K562 (cell line): ENCODE data around the gene HUNK. TPM values are rescaled to one million over a fixed set of nuclear protein-coding genes. Genes with fewer than 3 reads are reported as not detected.
A peak's percentile ranks its signal among the peaks of the same experiment; 100 is the strongest.

Source experiments
- ATAC-seq: fragments of 200-7000 bp; cut with Tn5 transposase; 3 replicates; pipeline ENCODE4 v1.9.1; 2020; ENCODE audit warnings: moderate library complexity
- BruUV-seq: library from RNA; stranded (reverse); fragments of 400-500 nt; replicated peaks from 2 replicates; lab custom pipeline; 2021; lab: Mats Ljungman, UMichigan
- CTCF ChIA-PET: fragments of 300-600 bp; formaldehyde crosslinking; extraction: SDS; loops from one replicate; lab custom pipeline; 2021; ENCODE audit warnings: low intra/inter-chr PET ratio; lab: Yijun Ruan, JAX
- POLR2A ChIA-PET: fragments of 300-600, 350-650 bp; sonication (Branson Sonifier 250); formaldehyde crosslinking; extraction: SDS; loops from one replicate; lab custom pipeline; 2021; ENCODE audit warnings: antibody characterized with exemption, inconsistent platforms; lab: Yijun Ruan, JAX
- DNase-seq, 4 experiments: peaks; one replicate each; pipeline versions ENCODE4 v3.0.0 to v3.0.0-alpha.2; 2011 to 2018; ENCODE audit warnings: low spot score in 3 of 4, mixed read lengths in 3 of 4; ENCODE audit errors: extremely low read depth in 1 of 4
- FAIRE-seq: peaks from 2 replicates; lab custom pipeline; 2011; peaks lifted over from hg19 to GRCh38; lab: Jason Lieb, UNC
- H2AFZ ChIP-seq: 2 replicates; pipeline ENCODE4 v1.6.0; 2011; ENCODE audit warnings: low read depth, low read length, control low read depth, inconsistent platforms
- H3K27ac ChIP-seq: fragments of 200-600 bp; 3 replicates; pipeline ENCODE4 v1.8.0; 2011; ENCODE audit warnings: low read depth, mild to moderate bottlenecking, control low read depth, inconsistent platforms, low read length, moderate library complexity, mixed read lengths; ENCODE audit errors: extremely low read depth
- H3K27me3 ChIP-seq, 2 experiments: fragments of 300-600 bp in 1 of 2; 2 replicates in 1 of 2; 3 replicates in 1 of 2; pipeline versions ENCODE4 v1.6.0 to v1.8.0; 2011; ENCODE audit warnings: inconsistent platforms in 2 of 2, low read length in 2 of 2, mild to moderate bottlenecking in 1 of 2, mixed read lengths in 1 of 2, moderate library complexity in 1 of 2; ENCODE audit not compliant: control insufficient read depth in 2 of 2, insufficient read depth in 2 of 2
- H3K36me3 ChIP-seq: fragments of 300-600 bp; 3 replicates; pipeline ENCODE4 v1.8.0; 2011; ENCODE audit warnings: mild to moderate bottlenecking, low read length, inconsistent platforms; ENCODE audit not compliant: control insufficient read depth, insufficient read depth
- H3K4me1 ChIP-seq, 2 experiments: fragments of 200-600 bp in 1 of 2; replicated peaks in 1 of 2; 2 replicates in 1 of 2; 3 replicates in 1 of 2; pipeline versions ENCODE4 v1.5.1 to v1.8.0; 2011; ENCODE audit warnings: inconsistent platforms in 2 of 2, low read length in 2 of 2, mild to moderate bottlenecking in 1 of 2, mixed read lengths in 1 of 2, moderate library complexity in 1 of 2; ENCODE audit not compliant: control insufficient read depth in 2 of 2, insufficient read depth in 2 of 2
- H3K4me2 ChIP-seq: 2 replicates; pipeline ENCODE4 v1.6.1; 2011; ENCODE audit warnings: low read length, control low read depth, inconsistent platforms, mixed read lengths; ENCODE audit not compliant: insufficient read depth
- H3K4me3 ChIP-seq: fragments of 200-600 bp; sonication (generic), shearing (Covaris generic); 2 replicates; pipeline ENCODE4 v1.5.1; 2016; ENCODE audit warnings: control low read depth, inconsistent platforms
- H3K79me2 ChIP-seq: fragments of 200-600 bp; 3 replicates; pipeline ENCODE4 v1.8.0; 2011; ENCODE audit warnings: low read length, inconsistent platforms; ENCODE audit not compliant: control insufficient read depth, insufficient read depth
- H3K9ac ChIP-seq, 2 experiments: 2 replicates each; pipeline versions ENCODE4 v1.6.0 to v1.6.1; 2011; ENCODE audit warnings: low read depth in 2 of 2, low read length in 2 of 2, control low read depth in 1 of 2, inconsistent platforms in 1 of 2, mild to moderate bottlenecking in 1 of 2, mixed read lengths in 1 of 2; ENCODE audit not compliant: insufficient read depth in 1 of 2
- H3K9me1 ChIP-seq: one replicate; pipeline ENCODE4 v1.6.0; 2011; ENCODE audit warnings: inconsistent platforms, mild to moderate bottlenecking, low read length, moderate library complexity; ENCODE audit not compliant: control insufficient read depth, insufficient read depth
- H3K9me3 ChIP-seq: replicated peaks from 2 replicates; pipeline ENCODE4 v1.5.1; 2011; ENCODE audit warnings: low read depth, low read length, inconsistent platforms; ENCODE audit not compliant: control insufficient read depth, insufficient read depth
- H4K20me1 ChIP-seq: replicated peaks from 2 replicates; pipeline ENCODE4 v1.6.1; 2011; ENCODE audit warnings: low read length, inconsistent platforms, mixed read lengths; ENCODE audit not compliant: control insufficient read depth, insufficient read depth
- ELF1 ChIP-seq: fragments of 200-800 bp; sonication (Bioruptor generic); IDR thresholded peaks from 2 replicates; pipeline ENCODE4 v1.6.1; 2016; ENCODE audit warnings: missing genetic modification characterization, missing compliant biosample characterization
- KDM1A ChIP-seq, 2 experiments: fragments of 450-650 bp; IDR thresholded peaks; 2 replicates each; pipeline ENCODE4 v1.6.1; 2016; ENCODE audit warnings: mild to moderate bottlenecking in 2 of 2
- WGBS: fragments of 100-300 bp; shearing (Covaris generic); methylation state at CpG from one replicate; pipeline ENCODE4 v1.1.6; 2016; ENCODE audit warnings: low coverage, mixed read lengths; ENCODE audit not compliant: insufficient coverage; ENCODE audit errors: missing lambda C conversion rate; 5-methylcytosine and 5-hydroxymethylcytosine counted together
- in situ Hi-C: fragments of 300-500 bp; cut with MboI; formaldehyde crosslinking; loops from 4 replicates; pipeline ENCODE4 v1.15.0; 2018; ENCODE audit warnings: inconsistent platforms, mixed read lengths
- intact Hi-C: fragments of 100-400 bp; cut with micrococcal nuclease; formaldehyde crosslinking; loops from 2 replicates; pipeline ENCODE4 v1.14.2; 2022
- polyA plus RNA-seq, 8 experiments: library from polyadenylated mRNA; depleted of rRNA in 4 of 8; stranded (reverse) in 5 of 8; unstranded in 3 of 8; fragments of >200 nt; fragmentation: Nextera tagmentation in 2 of 8; fragmentation: Illumina TruSeq in 1 of 8; extraction: Ambion mirVana in 2 of 8; extraction: Trizol in 1 of 8; gene quantifications; 2 replicates each; pipeline versions ENCODE4 v1.2.1 to v1.2.3, GENCODE V29; 2011 to 2014; ENCODE audit warnings: inconsistent platforms in 1 of 8, missing spikeins in 1 of 8
- total RNA-seq, 7 experiments: library from RNA; depleted of rRNA in 6 of 7; stranded (reverse); fragments of >200 nt in 6 of 7; fragmentation: Illumina TruSeq in 2 of 7; extraction: Trizol in 2 of 7; gene quantifications; 2 replicates each; pipeline versions ENCODE4 v1.2.1 to v1.2.3, GENCODE V29; 2011 to 2021; ENCODE audit warnings: low replicate concordance in 1 of 7
- TF ChIP-seq, protein P1 (sequence below): sonication (generic); formaldehyde crosslinking; IDR thresholded peaks from 2 replicates; pipeline ENCODE4 v1.9.0; 2022; ENCODE audit warnings: mild to moderate bottlenecking, missing genetic modification reagents
- TF ChIP-seq, protein P2 (sequence below): sonication (generic); formaldehyde crosslinking; IDR thresholded peaks from 2 replicates; pipeline ENCODE4 v1.8.0; 2022; ENCODE audit warnings: missing genetic modification reagents, mild to moderate bottlenecking, borderline replicate concordance

HUNK gene
- total and polyA plus RNA-seq, 9 of the 15 experiments (the other 6 are each of a cell fraction or from before 2014, with no cell fraction given), result not detected

GRCh38 chr21:32043458-32043857 is 170.6 kb downstream of the HUNK start:
- H3K36me3 ChIP-seq, result no peaks in the 10 kb centered on the region
- in situ Hi-C loops, result no loop called here
- ChIA-PET CTCF (no interaction called here), POLR2A (no interaction called here)
- no peaks in the 10 kb centered on the region for H3K9me1 ChIP-seq
- FAIRE-seq (no peak), ATAC-seq (no peak), DNase-seq (no peak)
- TF ChIP-seq, protein P1, sequence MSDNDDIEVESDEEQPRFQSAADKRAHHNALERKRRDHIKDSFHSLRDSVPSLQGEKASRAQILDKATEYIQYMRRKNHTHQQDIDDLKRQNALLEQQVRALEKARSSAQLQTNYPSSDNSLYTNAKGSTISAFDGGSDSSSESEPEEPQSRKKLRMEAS (CRISPR knock-in tag), result peak; percentile 48
- peak in 1 of 2 experiments; percentile 42; a peak in 1 of 4 replicates for TF ChIP-seq KDM1A (IDR thresholded peaks at IDR 0.05)
- no peak for TF ChIP-seq ELF1 (tag)
- H3K4me3 ChIP-seq, result no peak overlapping the region
- no peaks in the 10 kb centered on the region; the same call in 1 of the 2 replicates for H3K9me3 ChIP-seq
- no peak overlapping the region for H3K4me2 ChIP-seq
- 2% methylated on average over 10 of the region's 10 CpGs for WGBS
- no peak overlapping the region for H3K27ac ChIP-seq
- H4K20me1 ChIP-seq, result no peaks in the 10 kb centered on the region
- no TSS peak for BruUV-seq
- H3K9ac ChIP-seq, result no peak overlapping the region
- no peaks in the 10 kb centered on the region for H3K79me2 ChIP-seq
- no peak overlapping the region for H2AFZ ChIP-seq
- H3K4me1 ChIP-seq, result no peaks in the 10 kb centered on the region
- intact Hi-C loops, result no loop called here
- H3K27me3 ChIP-seq, result peaks cover 0 to 6% of the 10 kb centered on the region in 2 experiments; a peak in 2 of 5 replicates

GRCh38 chr21:32044205-32045180 is 171.7 kb downstream of the HUNK start:
- CTCF ChIA-PET, result no interaction called here
- ATAC-seq, result no peak
- no peak overlapping the region for H3K4me2 ChIP-seq
- no peak overlapping the region for H2AFZ ChIP-seq
- FAIRE-seq, result no peak
- TF ChIP-seq, protein P2, sequence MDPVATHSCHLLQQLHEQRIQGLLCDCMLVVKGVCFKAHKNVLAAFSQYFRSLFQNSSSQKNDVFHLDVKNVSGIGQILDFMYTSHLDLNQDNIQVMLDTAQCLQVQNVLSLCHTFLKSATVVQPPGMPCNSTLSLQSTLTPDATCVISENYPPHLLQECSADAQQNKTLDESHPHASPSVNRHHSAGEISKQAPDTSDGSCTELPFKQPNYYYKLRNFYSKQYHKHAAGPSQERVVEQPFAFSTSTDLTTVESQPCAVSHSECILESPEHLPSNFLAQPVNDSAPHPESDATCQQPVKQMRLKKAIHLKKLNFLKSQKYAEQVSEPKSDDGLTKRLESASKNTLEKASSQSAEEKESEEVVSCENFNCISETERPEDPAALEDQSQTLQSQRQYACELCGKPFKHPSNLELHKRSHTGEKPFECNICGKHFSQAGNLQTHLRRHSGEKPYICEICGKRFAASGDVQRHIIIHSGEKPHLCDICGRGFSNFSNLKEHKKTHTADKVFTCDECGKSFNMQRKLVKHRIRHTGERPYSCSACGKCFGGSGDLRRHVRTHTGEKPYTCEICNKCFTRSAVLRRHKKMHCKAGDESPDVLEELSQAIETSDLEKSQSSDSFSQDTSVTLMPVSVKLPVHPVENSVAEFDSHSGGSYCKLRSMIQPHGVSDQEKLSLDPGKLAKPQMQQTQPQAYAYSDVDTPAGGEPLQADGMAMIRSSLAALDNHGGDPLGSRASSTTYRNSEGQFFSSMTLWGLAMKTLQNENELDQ, result no peak
- TF ChIP-seq, all 486 proteins: peak for 0
- in situ Hi-C loops (no loop called here), intact Hi-C loops (no loop called here)
- no peak for DNase-seq
- no peak overlapping the region for H3K9ac ChIP-seq
- H3K27ac ChIP-seq, result no peak overlapping the region
- POLR2A ChIA-PET, result no interaction called here
- no peaks in the 10 kb centered on the region; the same call in 1 of the 2 replicates for H3K9me3 ChIP-seq
- no TSS peak for BruUV-seq
- no peaks in the 10 kb centered on the region for H3K9me1 ChIP-seq
- no peaks in the 10 kb centered on the region for H4K20me1 ChIP-seq
- no peaks in the 10 kb centered on the region for H3K4me1 ChIP-seq
- WGBS, result 23% methylated on average over 24 of the region's 25 CpGs
- H3K4me3 ChIP-seq, result no peak overlapping the region
- no peaks in the 10 kb centered on the region for H3K79me2 ChIP-seq
- no peaks in the 10 kb centered on the region for H3K36me3 ChIP-seq
- peaks cover 0 to 6% of the 10 kb centered on the region in 2 experiments; a peak in 2 of 5 replicates for H3K27me3 ChIP-seq
